Lung (tissue), 12 donors: ENCODE data around the gene ITGA3. TPM values are rescaled to one million over a fixed set of nuclear protein-coding genes. Genes with fewer than 3 reads are reported as not detected.

Experiments used
- ATAC-seq: fragments of 200-7000 bp; cut with Tn5 transposase; one replicate; pipeline ENCODE4 v1.9.1; 2020; ENCODE audit warnings: moderate number of reproducible peaks; ENCODE audit not compliant: insufficient read depth, low FRiP score
- DNase-seq, 3 donors: peaks; one replicate each; pipeline ENCODE4 v3.0.0-alpha.2; 2013 to 2017
- H3K27ac ChIP-seq, 2 donors: one replicate each; pipeline ENCODE4 v1.5.1; 2013; ENCODE audit warnings: mild to moderate bottlenecking in 2 of 2, moderate library complexity in 2 of 2, control low read depth in 1 of 2, inconsistent platforms in 1 of 2, low read depth in 1 of 2, low read length in 1 of 2
- H3K27me3 ChIP-seq, 3 donors: one replicate each; pipeline ENCODE4 v1.5.1; 2013; ENCODE audit warnings: low read length in 2 of 3; ENCODE audit not compliant: control insufficient read depth in 3 of 3, insufficient read depth in 3 of 3
- H3K36me3 ChIP-seq, 4 donors: one replicate each; pipeline ENCODE4 v1.5.1; 2013; ENCODE audit warnings: low read length in 4 of 4, mild to moderate bottlenecking in 1 of 4, moderate library complexity in 1 of 4; ENCODE audit not compliant: control insufficient read depth in 4 of 4, insufficient read depth in 4 of 4
- H3K4me1 ChIP-seq, 5 donors: one replicate each; pipeline ENCODE4 v1.5.1; 2013; ENCODE audit warnings: low read length in 5 of 5, mild to moderate bottlenecking in 2 of 5, moderate library complexity in 1 of 5; ENCODE audit not compliant: control insufficient read depth in 5 of 5, insufficient read depth in 5 of 5
- H3K4me3 ChIP-seq: one replicate; pipeline ENCODE4 v1.5.1; 2013; ENCODE audit warnings: mild to moderate bottlenecking, control low read depth, moderate library complexity
- H3K9ac ChIP-seq, 2 donors: one replicate each; pipeline ENCODE4 v1.5.1; 2013; ENCODE audit warnings: low read length in 2 of 2, control low read depth in 1 of 2; ENCODE audit not compliant: insufficient read depth in 1 of 2
- H3K9me3 ChIP-seq, 4 donors: one replicate each; pipeline ENCODE4 v1.5.1; 2013; ENCODE audit warnings: low read length in 3 of 4, mild to moderate bottlenecking in 1 of 4, moderate library complexity in 1 of 4; ENCODE audit not compliant: control insufficient read depth in 4 of 4, insufficient read depth in 3 of 4
- CTCF ChIP-seq: IDR thresholded peaks from 2 replicates; pipeline ENCODE4 v1.5.1; 2012; ENCODE audit warnings: mild to moderate bottlenecking; ENCODE audit errors: control extremely low read depth, extremely low read depth
- WGBS, 2 donors: extraction: QIAGEN DNeasy Blood & Tissue Kit; methylation state at CpG; one replicate each; pipeline ENCODE4 v1.1.7; 2013; 5-methylcytosine and 5-hydroxymethylcytosine counted together
- polyA plus RNA-seq, 2 donors: library from polyadenylated mRNA; stranded (reverse); fragments of 200-250 nt; gene quantifications; one replicate each; pipeline ENCODE4 v1.2.1, GENCODE V29; 2013
- total RNA-seq, 2 donors: library from RNA; depleted of rRNA in 1 of 2; stranded (reverse); fragments of >200 nt in 1 of 2; gene quantifications; one replicate each; pipeline ENCODE4 v1.2.1, GENCODE V29; 2014 to 2021
- donor health status: control.
- donor health status: control.
- donor health status: Bipolar disorder and iron deficiency.
- donor health status: healthy.
- donor health status: DM: yes; HTN: yes; CAD: no.

ITGA3 gene
- total and polyA plus RNA-seq, 4 donors: 83.9 to 204 (median 133) TPM

GRCh38 chr17:50127697-50128361, 71.9 kb downstream of the ITGA3 start:
- H3K27ac ChIP-seq: peak overlapping the region in 1 of 2 donors; percentile 69
- H3K4me1 ChIP-seq: peaks cover 0 to 17% (median 7%) of the 10 kb centered on the region in 5 donors
- no peak overlapping the region for H3K9ac ChIP-seq
- no peaks in the 10 kb centered on the region for H3K9me3 ChIP-seq
- no peak for DNase-seq
- no peaks in the 10 kb centered on the region for H3K27me3 ChIP-seq
- peaks cover 0 to 2% (median 0%) of the 10 kb centered on the region in 4 donors for H3K36me3 ChIP-seq
- H3K4me3 ChIP-seq: no peak overlapping the region
- TF ChIP-seq CTCF: no peak
- 14 to 39% methylated on average over 6 of the region's 6 CpGs for WGBS, 2 donors
- ATAC-seq: no peak

- 10 to 12% methylated on average over 32 of the region's 32 CpGs for WGBS, 2 donors
- H3K9ac ChIP-seq: peak overlapping the region in 1 of 2 donors; percentile 53
- DNase-seq (peak; percentile 67 to 77 (median 75)), ATAC-seq (no peak)
- peak overlapping the region in 1 of 2 donors; percentile 78 for H3K27ac ChIP-seq
- no peaks in the 10 kb centered on the region for H3K9me3 ChIP-seq
- no peak for TF ChIP-seq CTCF
- peaks cover 0 to 2% (median 0%) of the 10 kb centered on the region in 4 donors for H3K36me3 ChIP-seq
- peak overlapping the region; percentile 34 for H3K4me3 ChIP-seq
- no peaks in the 10 kb centered on the region for H3K27me3 ChIP-seq
- peaks cover 0 to 12% (median 8%) of the 10 kb centered on the region in 5 donors for H3K4me1 ChIP-seq
These were observed 72.8 kb downstream of the ITGA3 start for GRCh38 chr17:50128441-50129352.

- no peak for TF ChIP-seq CTCF
- Histone ChIP-seq H3K27ac (peak overlapping the region in 1 of 2 donors; percentile 49), H3K4me3 (no peak overlapping the region), H3K36me3 (peaks cover 0 to 2% (median under 1%) of the 10 kb centered on the region in 4 donors), H3K9me3 (no peaks in the 10 kb centered on the region), H3K27me3 (no peaks in the 10 kb centered on the region), H3K4me1 (peaks cover 0 to 8% (median 7%) of the 10 kb centered on the region in 5 donors), H3K9ac (no peak overlapping the region)
- WGBS, 2 donors: 0 to 1% methylated on average over 22 to 31 of the region's 31 CpGs
- no peak for DNase-seq
- ATAC-seq: no peak
These were observed 73.4 kb downstream of the ITGA3 start for GRCh38 chr17:50129353-50129727.
